ENCODE results near the gene MDM2. TPM values are rescaled to one million over a fixed set of nuclear protein-coding genes. Genes with fewer than 3 reads are reported as not detected.

MDM2 gene
- total and polyA plus RNA-seq, 2 experiments from 2014 or later = 80.4 to 111 TPM

DNA sequence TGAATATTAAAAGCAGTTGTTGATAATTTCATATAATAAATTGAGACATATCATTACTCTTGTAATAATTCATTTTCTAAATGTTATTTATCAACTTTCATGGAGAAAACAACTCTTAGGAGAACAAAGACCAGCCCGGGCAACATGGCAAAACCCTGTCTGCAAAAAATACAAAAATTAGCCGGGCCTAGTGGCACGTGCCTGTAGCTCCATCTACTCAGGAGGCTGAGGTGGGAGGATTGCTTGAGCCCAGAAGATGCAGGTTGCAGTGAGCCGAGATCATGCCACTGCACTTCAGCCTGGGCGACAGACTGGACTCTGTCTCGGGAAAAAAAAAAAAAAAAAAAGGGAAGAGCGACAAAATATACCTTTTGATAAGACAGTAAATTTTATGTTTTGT is 40.8 kb upstream of the MDM2 start:
- H3K9me3 ChIP-seq (ENCODE audit: low read depth) = no peaks in the 10 kb centered on the region
- no peak overlapping the region for H2AFZ ChIP-seq
- H3K4me3 ChIP-seq = no peak overlapping the region
- H3K79me2 ChIP-seq (ENCODE audit: insufficient read depth) = no peaks in the 10 kb centered on the region
- in situ Hi-C loops (cut with MboI) = no loop called here
- H3K4me2 ChIP-seq (ENCODE audit: unreplicated experiment) = no peak overlapping the region
- H3K36me3 ChIP-seq (ENCODE audit: low read depth) = no peaks in the 10 kb centered on the region; the same call in 1 of the 2 replicates
- no peak for TF ChIP-seq EZH2 (IDR thresholded peaks at IDR 0.05; ENCODE audit: insufficient read depth, poor library complexity, severe bottlenecking)
- no peak for TF ChIP-seq EZH2phosphoT487 (IDR thresholded peaks at IDR 0.05; ENCODE audit: insufficient read depth, low read depth)
- WGBS, 2 experiments (ENCODE audit: low coverage in 1 of 2, low lambda C conversion rate in 2 of 2, missing lambda C conversion rate in 2 of 2) = 87 to 94% methylated on average over 7 of the region's 7 CpGs
- no peak overlapping the region for H3K27ac ChIP-seq
- H3K9ac ChIP-seq = no peak overlapping the region
- no peak for DNase-seq
- H4K20me1 ChIP-seq (ENCODE audit: insufficient read depth) = no peaks in the 10 kb centered on the region
- H3K4me1 ChIP-seq (ENCODE audit: insufficient read depth) = no peaks in the 10 kb centered on the region
- H3K27me3 ChIP-seq (replicated peaks; ENCODE audit: insufficient read depth) = no peaks in the 10 kb centered on the region
- H3K9me2 ChIP-seq (ENCODE audit: insufficient read depth) = no peaks in the 10 kb centered on the region
- no peaks in the 10 kb centered on the region for H3F3A ChIP-seq (ENCODE audit: insufficient read depth)

DNA sequence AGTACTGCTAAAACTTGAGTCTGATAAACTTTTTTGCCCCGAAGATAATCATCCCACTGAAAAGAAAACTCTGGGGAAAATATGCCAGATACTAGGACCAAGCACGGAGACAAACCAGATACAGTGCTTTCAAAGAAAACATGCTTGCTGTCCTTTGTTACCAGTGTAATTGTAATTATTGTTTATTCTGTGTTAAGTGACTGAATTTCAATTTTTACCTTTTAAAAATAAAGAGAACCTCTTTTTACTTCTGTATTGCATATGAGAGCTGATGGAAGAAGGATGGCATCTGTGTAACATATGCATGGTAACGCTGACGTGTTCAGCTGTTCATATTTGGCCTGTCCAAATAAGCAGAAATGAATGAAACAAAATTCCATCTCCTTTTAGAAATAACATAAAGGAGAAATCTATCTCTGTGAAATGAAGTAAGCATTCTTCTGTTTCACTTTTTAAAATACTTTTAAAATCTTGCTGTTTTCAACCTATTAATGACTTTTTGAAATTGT is 39.5 kb upstream of the MDM2 start:
- in situ Hi-C loops (cut with MboI) = no loop called here
- no peaks in the 10 kb centered on the region for H3K79me2 ChIP-seq (ENCODE audit: insufficient read depth)
- WGBS, 2 experiments (ENCODE audit: low coverage in 1 of 2, low lambda C conversion rate in 2 of 2, missing lambda C conversion rate in 2 of 2) = 55 to 56% methylated on average over 4 of the region's 4 CpGs

DNA sequence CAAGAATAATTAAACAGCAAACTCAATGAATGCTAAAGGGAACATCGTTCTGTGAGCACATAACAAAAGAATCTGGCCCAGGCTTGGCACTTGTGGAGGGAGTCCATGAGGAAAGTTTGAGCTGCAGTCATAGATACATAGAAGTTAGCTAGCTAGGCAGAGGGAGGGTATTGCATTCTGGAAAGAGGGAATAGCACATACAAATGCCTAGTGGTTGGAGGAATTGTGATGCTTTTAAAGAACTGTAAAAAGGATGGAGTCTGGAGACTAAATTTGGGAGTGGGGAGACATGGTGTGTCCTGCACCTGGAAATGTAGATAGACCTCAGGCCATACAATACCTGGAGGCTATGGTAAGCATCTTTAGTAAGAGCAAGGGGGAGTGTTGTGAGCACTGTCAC is 38.0 kb upstream of the MDM2 start:
- no peaks in the 10 kb centered on the region for H3K4me1 ChIP-seq (ENCODE audit: insufficient read depth)
- no peak overlapping the region for H2AFZ ChIP-seq
- H3K4me2 ChIP-seq (ENCODE audit: unreplicated experiment) = no peak overlapping the region
- no peaks in the 10 kb centered on the region for H3F3A ChIP-seq (ENCODE audit: insufficient read depth)
- no peaks in the 10 kb centered on the region; the same call in 1 of the 2 replicates for H3K36me3 ChIP-seq (ENCODE audit: low read depth)
- H4K20me1 ChIP-seq (ENCODE audit: insufficient read depth) = no peaks in the 10 kb centered on the region
- in situ Hi-C loops (cut with MboI) = no loop called here
- H3K9me2 ChIP-seq (ENCODE audit: insufficient read depth) = no peaks in the 10 kb centered on the region
- H3K9ac ChIP-seq = no peak overlapping the region
- no peaks in the 10 kb centered on the region for H3K79me2 ChIP-seq (ENCODE audit: insufficient read depth)
- TF ChIP-seq EZH2phosphoT487 (IDR thresholded peaks at IDR 0.05; ENCODE audit: insufficient read depth, low read depth) = no peak
- TF ChIP-seq EZH2 (IDR thresholded peaks at IDR 0.05; ENCODE audit: insufficient read depth, poor library complexity, severe bottlenecking) = no peak
- 10 to 19% methylated on average over 1 of the region's 1 CpG for WGBS, 2 experiments (ENCODE audit: low coverage in 1 of 2, low lambda C conversion rate in 2 of 2, missing lambda C conversion rate in 2 of 2)
- H3K9me3 ChIP-seq (ENCODE audit: low read depth) = no peaks in the 10 kb centered on the region
- DNase-seq = no peak
- H3K27me3 ChIP-seq (replicated peaks; ENCODE audit: insufficient read depth) = no peaks in the 10 kb centered on the region
- H3K27ac ChIP-seq = no peak overlapping the region
- no peak overlapping the region for H3K4me3 ChIP-seq

More for the DNA sequence above, 39.5 kb upstream of the MDM2 start:
- H3K27me3 ChIP-seq (replicated peaks; ENCODE audit: insufficient read depth) = no peaks in the 10 kb centered on the region
- H3K4me3 ChIP-seq = no peak overlapping the region
- no peak overlapping the region for H3K27ac ChIP-seq
- H3K4me2 ChIP-seq (ENCODE audit: unreplicated experiment) = no peak overlapping the region
- no peaks in the 10 kb centered on the region for H3K9me3 ChIP-seq (ENCODE audit: low read depth)
- H3K36me3 ChIP-seq (ENCODE audit: low read depth) = no peaks in the 10 kb centered on the region; the same call in 1 of the 2 replicates
- no peaks in the 10 kb centered on the region for H3F3A ChIP-seq (ENCODE audit: insufficient read depth)
- H4K20me1 ChIP-seq (ENCODE audit: insufficient read depth) = no peaks in the 10 kb centered on the region
- H3K9me2 ChIP-seq (ENCODE audit: insufficient read depth) = no peaks in the 10 kb centered on the region
- DNase-seq = no peak
- H3K4me1 ChIP-seq (ENCODE audit: insufficient read depth) = no peaks in the 10 kb centered on the region
- no peak for TF ChIP-seq EZH2 (IDR thresholded peaks at IDR 0.05; ENCODE audit: insufficient read depth, poor library complexity, severe bottlenecking)
- no peak for TF ChIP-seq EZH2phosphoT487 (IDR thresholded peaks at IDR 0.05; ENCODE audit: insufficient read depth, low read depth)
- no peak overlapping the region for H2AFZ ChIP-seq
- H3K9ac ChIP-seq = no peak overlapping the region

DNA sequence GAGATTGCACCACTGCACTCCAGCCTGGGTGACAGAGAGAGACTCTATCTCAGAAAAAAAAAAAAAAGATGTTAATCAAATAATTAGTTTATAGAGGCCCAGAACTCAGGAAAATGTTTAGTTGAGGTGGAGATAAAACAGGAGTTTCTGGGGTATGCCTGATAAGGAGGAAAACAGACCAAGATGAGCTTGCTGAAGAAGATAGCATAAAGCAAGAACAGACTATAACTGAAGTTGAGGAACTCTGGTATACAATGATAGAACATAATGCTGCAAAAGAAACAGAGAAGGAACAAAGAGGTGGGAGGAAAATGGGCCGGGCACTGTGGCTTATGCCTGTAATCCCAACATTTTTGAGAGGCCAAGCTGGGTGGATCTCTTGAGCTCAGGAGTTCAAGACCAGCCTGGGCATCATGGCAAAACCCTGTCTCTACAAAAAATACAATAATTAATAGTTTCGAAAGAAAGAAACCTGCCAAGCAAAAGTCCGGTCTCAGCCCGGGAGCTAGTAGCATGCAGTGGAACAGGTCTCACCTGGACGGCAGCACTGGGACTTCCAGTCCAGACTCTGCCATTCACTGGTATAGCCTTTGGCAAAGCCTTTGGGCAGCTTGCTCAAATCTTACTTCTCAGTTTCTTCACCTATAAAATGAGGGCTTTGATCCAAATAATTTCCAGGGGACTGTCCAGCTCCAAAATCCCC is 36.6 kb upstream of the MDM2 start:
- H3K9me3 ChIP-seq (ENCODE audit: low read depth) = no peaks in the 10 kb centered on the region
- H3K36me3 ChIP-seq (ENCODE audit: low read depth) = no peaks in the 10 kb centered on the region
- H3K4me3 ChIP-seq = no peak overlapping the region
- H3K9me2 ChIP-seq (ENCODE audit: insufficient read depth) = no peaks in the 10 kb centered on the region
- no peaks in the 10 kb centered on the region for H4K20me1 ChIP-seq (ENCODE audit: insufficient read depth)
- no peak overlapping the region for H3K4me2 ChIP-seq (ENCODE audit: unreplicated experiment)
- WGBS, 2 experiments (ENCODE audit: low coverage in 1 of 2, low lambda C conversion rate in 2 of 2, missing lambda C conversion rate in 2 of 2) = 86 to 90% methylated on average over 5 of the region's 5 CpGs
- H3K79me2 ChIP-seq (ENCODE audit: insufficient read depth) = no peaks in the 10 kb centered on the region
- H3K27ac ChIP-seq = no peak overlapping the region
- H3K9ac ChIP-seq = no peak overlapping the region
- H2AFZ ChIP-seq = no peak overlapping the region
- no peaks in the 10 kb centered on the region for H3K27me3 ChIP-seq (replicated peaks; ENCODE audit: insufficient read depth)
- H3K4me1 ChIP-seq (ENCODE audit: insufficient read depth) = no peaks in the 10 kb centered on the region
- no peak for DNase-seq
- H3F3A ChIP-seq (ENCODE audit: insufficient read depth) = no peaks in the 10 kb centered on the region
- no peak for TF ChIP-seq EZH2 (IDR thresholded peaks at IDR 0.05; ENCODE audit: insufficient read depth, poor library complexity, severe bottlenecking)
- TF ChIP-seq EZH2phosphoT487 (IDR thresholded peaks at IDR 0.05; ENCODE audit: insufficient read depth, low read depth) = no peak
- in situ Hi-C loops (cut with MboI) = no loop called here
